BLaER1 treated with 17β-estradiol and CSF1 and Interleukin-3, amounts not matched to agents 10 nM and 100 nM (cell line): ENCODE results near the gene NOP10.
A peak's percentile ranks its signal among the peaks of the same experiment; 100 is the strongest.
"Not testable (repeated sequence)": the region's sequence is repeated elsewhere in the genome, so short reads cannot be mapped to it uniquely, and the experiment has no call there.

Experiments used
- H3K27ac ChIP-seq, 11 experiments: shearing (Covaris generic); formaldehyde crosslinking; 2 replicates each; pipeline ENCODE4 v1.8.1; 2022
- H3K27me3 ChIP-seq, 11 experiments: shearing (Covaris generic); formaldehyde crosslinking; 2 replicates each; pipeline ENCODE4 v1.8.1; 2022
- H3K36me3 ChIP-seq, 11 experiments: shearing (Covaris generic); formaldehyde crosslinking; 2 replicates each; pipeline ENCODE4 v1.8.1; 2022
- H3K4me1 ChIP-seq, 10 experiments: shearing (Covaris generic); formaldehyde crosslinking; 2 replicates each; pipeline ENCODE4 v1.8.1; 2022
- H3K4me2 ChIP-seq, 11 experiments: shearing (Covaris generic); formaldehyde crosslinking; 2 replicates each; pipeline ENCODE4 v1.8.1; 2022
- H3K4me3 ChIP-seq, 10 experiments: shearing (Covaris generic); formaldehyde crosslinking; 2 replicates each; pipeline ENCODE4 v1.8.1; 2022
- H3K9ac ChIP-seq, 11 experiments: shearing (Covaris generic); formaldehyde crosslinking; 2 replicates each; pipeline ENCODE4 v1.8.1; 2022
- H3K9me3 ChIP-seq, 11 experiments: shearing (Covaris generic); formaldehyde crosslinking; replicated peaks in 1 of 11; 2 replicates each; pipeline ENCODE4 v1.8.1; 2022
- H4K20me1 ChIP-seq, 11 experiments: shearing (Covaris generic); formaldehyde crosslinking; 2 replicates each; pipeline ENCODE4 v1.8.1; 2022
- Cebpa-rat ChIP-seq, 11 experiments: shearing (Covaris generic); IDR thresholded peaks; 2 replicates each; pipeline ENCODE4 v1.8.1; 2022

NOP10 gene

DNA sequence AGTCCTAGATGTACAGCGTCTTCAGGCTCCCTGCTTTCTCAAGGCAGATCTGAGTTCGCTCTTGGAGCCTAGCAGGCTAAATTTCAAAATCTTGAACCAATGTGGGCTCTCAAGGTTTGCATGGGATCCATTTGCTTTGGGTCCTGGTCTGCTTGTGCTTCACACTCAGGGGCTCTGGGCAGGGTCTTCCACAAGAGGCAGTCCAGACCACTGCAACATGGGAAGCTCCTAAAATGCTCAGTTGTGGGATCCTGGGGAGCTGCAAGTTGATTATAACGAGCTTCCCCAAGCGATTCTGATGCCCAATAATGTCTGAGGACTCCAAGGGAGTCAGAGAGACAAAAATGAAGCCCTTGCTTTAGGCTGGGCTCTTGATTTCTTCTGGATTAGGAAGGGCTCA, 6.8 kb upstream of the NOP10 start:
- H3K27me3 ChIP-seq: no peaks in the 10 kb centered on the region
- no peaks in the 10 kb centered on the region for H3K4me1 ChIP-seq
- no peaks in the 10 kb centered on the region for H4K20me1 ChIP-seq
- peaks cover 0 to 18% (median 15%) of the 10 kb centered on the region in 11 experiments; a peak in 12 of 22 replicates for H3K36me3 ChIP-seq
- no peak overlapping the region for H3K27ac ChIP-seq
- H3K4me3 ChIP-seq: no peak overlapping the region
- TF ChIP-seq Cebpa-rat (IDR thresholded peaks at IDR 0.05): no peak
- H3K4me2 ChIP-seq: no peak overlapping the region
- H3K9me3 ChIP-seq: no peaks in the 10 kb centered on the region
- no peak overlapping the region for H3K9ac ChIP-seq

DNA sequence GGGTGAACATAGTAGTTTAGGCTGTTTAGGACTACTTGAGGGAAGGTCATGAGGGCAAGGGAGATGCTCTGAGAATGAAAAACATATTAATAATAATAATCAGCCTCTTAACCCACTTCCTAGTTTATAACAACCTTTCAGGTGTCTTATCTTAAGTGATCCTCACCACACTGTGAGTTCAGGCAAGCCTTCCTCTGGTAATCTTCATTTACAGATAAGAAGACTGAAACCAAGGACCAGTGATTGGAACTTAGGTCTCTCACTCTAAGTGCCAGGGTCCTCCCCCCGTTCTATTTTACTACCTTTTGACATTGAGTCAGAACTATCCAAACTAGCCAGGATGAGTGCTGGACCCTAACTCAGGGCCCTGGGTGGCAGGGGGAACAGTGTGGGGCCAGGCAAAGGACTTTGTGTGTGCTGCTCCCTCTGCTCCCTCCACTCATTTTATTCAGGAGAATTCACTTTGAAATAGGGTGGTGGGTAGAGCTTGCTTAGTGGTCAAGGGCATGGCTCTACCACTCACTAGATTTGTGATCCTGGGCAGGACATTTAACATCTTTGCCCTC, 5.9 kb upstream of the NOP10 start:
- no peak for TF ChIP-seq Cebpa-rat (IDR thresholded peaks at IDR 0.05)

GRCh38 chr15:34347951-34348638, 5.2 kb upstream of the NOP10 start:
- H3K27me3 ChIP-seq: no peaks in the 10 kb centered on the region
- no peak for TF ChIP-seq Cebpa-rat (IDR thresholded peaks at IDR 0.05)
- no peak overlapping the region for H3K4me2 ChIP-seq
- no peak overlapping the region for H3K4me3 ChIP-seq
- H3K9me3 ChIP-seq: no peaks in the 10 kb centered on the region
- no peaks in the 10 kb centered on the region for H3K4me1 ChIP-seq
- H3K36me3 ChIP-seq: peaks cover 0 to 1% (median 0%) of the 10 kb centered on the region in 11 experiments; a peak in 1 of 22 replicates
- no peaks in the 10 kb centered on the region for H4K20me1 ChIP-seq
- no peak overlapping the region for H3K9ac ChIP-seq
- H3K27ac ChIP-seq: no peak overlapping the region

More for the DNA sequence above, 5.9 kb upstream of the NOP10 start:
- Histone ChIP-seq H3K27me3 (no peaks in the 10 kb centered on the region), H3K36me3 (peaks cover 0 to 8% (median 6%) of the 10 kb centered on the region in 11 experiments; a peak in 7 of 22 replicates), H3K9me3 (no peaks in the 10 kb centered on the region), H4K20me1 (no peaks in the 10 kb centered on the region), H3K4me3 (no peak overlapping the region), H3K4me1 (no peaks in the 10 kb centered on the region), H3K9ac (no peak overlapping the region), H3K4me2 (no peak overlapping the region), H3K27ac (no peak overlapping the region)

GRCh38 chr15:34342213-34342736, 661 bp downstream of the NOP10 start:
- H3K36me3 ChIP-seq: peaks cover 21 to 37% (median 33%) of the 10 kb centered on the region in 11 experiments
- H3K9ac ChIP-seq: peak overlapping the region; percentile 81 to 95 (median 91)
- H3K9me3 ChIP-seq: peaks cover 0 to 10% (median 0%) of the 10 kb centered on the region in 11 experiments; a peak in 6 of 22 replicates
- peaks cover 40 to 43% (median 41%) of the 10 kb centered on the region in 10 experiments for H3K4me1 ChIP-seq
- H3K27ac ChIP-seq: peak overlapping the region; percentile 68 to 94 (median 90)
- peaks cover 0 to 15% (median 0%) of the 10 kb centered on the region in 11 experiments; a peak in 5 of 22 replicates for H4K20me1 ChIP-seq
- peak overlapping the region; percentile 77 to 100 (median 88) for H3K4me3 ChIP-seq
- peak overlapping the region; percentile 69 to 99 (median 95) for H3K4me2 ChIP-seq
- H3K27me3 ChIP-seq: not testable (repeated sequence)

DNA sequence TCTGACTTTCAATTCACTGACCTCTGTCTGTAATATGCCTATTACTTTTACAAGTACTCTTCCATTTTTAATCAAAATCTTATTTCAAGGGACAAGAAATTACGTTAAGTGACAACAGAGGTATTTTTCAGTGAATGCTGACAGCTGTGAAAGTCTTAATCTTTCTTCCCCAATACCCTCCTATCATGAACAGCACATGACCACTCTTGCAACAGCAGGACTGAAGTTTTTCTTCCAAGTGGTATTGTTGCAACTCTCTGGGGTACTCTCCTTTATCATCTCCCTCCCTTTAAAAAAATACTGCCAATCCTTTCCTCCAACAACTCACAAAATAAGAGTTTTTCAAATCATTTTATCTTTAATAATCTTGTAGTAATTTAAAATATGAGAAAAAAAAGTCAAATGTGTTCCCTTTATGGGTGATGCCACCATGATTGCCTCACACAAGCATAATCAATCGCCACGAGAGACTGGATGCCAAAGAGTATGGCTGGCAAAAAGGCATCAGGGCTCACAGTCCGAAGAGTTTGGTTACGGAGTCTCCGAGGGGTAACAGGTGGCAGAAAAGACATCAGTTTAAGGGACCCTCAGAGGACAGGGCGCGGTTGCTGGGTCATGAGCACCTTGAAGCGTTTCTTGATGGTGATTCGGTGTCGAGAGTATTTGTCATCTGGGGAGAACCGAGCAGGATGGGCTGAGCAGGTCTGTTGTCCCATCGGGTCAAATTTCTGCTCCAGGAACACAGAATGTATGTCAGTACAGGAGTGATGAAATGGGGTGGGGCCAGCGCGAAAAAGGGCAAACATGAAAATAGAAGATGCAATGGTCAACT, 1.3 kb downstream of the NOP10 start:
- Histone ChIP-seq H3K4me3 (peak overlapping the region; percentile 77 to 100 (median 88)), H3K9ac (peak overlapping the region; percentile 81 to 95 (median 91); a peak in 19 of 22 replicates)

DNA sequence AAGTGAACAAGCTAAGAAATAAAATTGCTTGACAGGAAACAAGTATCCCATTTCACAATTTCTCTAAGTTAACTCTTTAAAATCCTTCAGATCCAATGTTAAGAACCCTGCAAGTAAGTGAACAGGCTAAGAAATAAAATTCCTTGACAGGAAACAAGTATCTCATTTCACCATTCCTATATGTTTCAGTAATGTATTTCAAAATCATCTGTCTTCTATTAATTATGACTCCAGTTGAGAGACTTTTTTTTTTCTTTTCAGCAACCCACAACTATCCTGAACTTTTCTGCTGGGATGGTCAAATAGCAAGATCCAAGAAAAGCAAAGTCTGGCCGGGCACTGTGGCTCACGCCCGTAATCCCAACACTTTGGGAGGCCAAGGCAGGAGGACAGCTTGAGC, 3.0 kb downstream of the NOP10 start:
- peaks cover 21 to 37% (median 33%) of the 10 kb centered on the region in 11 experiments for H3K36me3 ChIP-seq
- peak overlapping the region in 9 of 10 experiments; percentile 2 to 100 (median 31); a peak in 13 of 20 replicates for H3K4me3 ChIP-seq
- peak overlapping the region in 8 of 11 experiments; percentile 8 to 96 (median 26); a peak in 10 of 22 replicates for H3K27ac ChIP-seq
- H3K4me2 ChIP-seq: peak overlapping the region; percentile 87 to 99 (median 95)
- H3K27me3 ChIP-seq: no peaks in the 10 kb centered on the region
- TF ChIP-seq Cebpa-rat (IDR thresholded peaks at IDR 0.05): no peak
- peak overlapping the region in 10 of 11 experiments; percentile 27 to 61 (median 50); a peak in 15 of 22 replicates for H3K9ac ChIP-seq
- H3K9me3 ChIP-seq: peaks cover 0 to 10% (median 0%) of the 10 kb centered on the region in 11 experiments; a peak in 6 of 22 replicates
- H3K4me1 ChIP-seq: peaks cover 47 to 61% (median 51%) of the 10 kb centered on the region in 10 experiments
- H4K20me1 ChIP-seq: peaks cover 0 to 15% (median 0%) of the 10 kb centered on the region in 11 experiments; a peak in 5 of 22 replicates

More for the DNA sequence above, 1.3 kb downstream of the NOP10 start:
- H3K36me3 ChIP-seq: peaks cover 21 to 37% (median 33%) of the 10 kb centered on the region in 11 experiments
- TF ChIP-seq Cebpa-rat (IDR thresholded peaks at IDR 0.05): no peak
- no peaks in the 10 kb centered on the region for H3K27me3 ChIP-seq
- H3K27ac ChIP-seq: peak overlapping the region in 10 of 11 experiments; percentile 84 to 94 (median 90); a peak in 20 of 22 replicates
- peak overlapping the region; percentile 69 to 99 (median 95) for H3K4me2 ChIP-seq
- peaks cover 0 to 15% (median 0%) of the 10 kb centered on the region in 11 experiments; a peak in 5 of 22 replicates for H4K20me1 ChIP-seq
- peaks cover 0 to 10% (median 0%) of the 10 kb centered on the region in 11 experiments; a peak in 6 of 22 replicates for H3K9me3 ChIP-seq
- H3K4me1 ChIP-seq: peaks cover 42 to 47% (median 46%) of the 10 kb centered on the region in 10 experiments

DNA sequence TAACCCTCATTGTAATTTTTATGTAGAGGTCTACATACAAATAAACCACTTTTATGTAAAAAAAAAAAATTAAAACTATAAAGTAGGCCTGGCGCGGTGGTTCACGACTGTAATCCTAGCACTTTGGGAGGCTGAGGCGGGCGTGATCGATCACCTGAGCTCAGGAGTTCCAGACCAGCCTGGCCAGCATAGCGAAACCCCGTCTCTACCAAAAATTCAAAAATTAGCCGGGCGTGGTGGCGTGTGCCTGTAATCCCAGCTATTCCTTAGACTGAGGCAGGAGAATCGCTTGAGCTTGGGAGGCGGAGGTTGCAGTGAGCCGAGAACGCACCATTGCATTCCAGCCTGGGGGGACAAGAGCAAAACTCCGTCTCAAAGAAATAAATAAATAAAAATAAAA, 4.6 kb downstream of the NOP10 start:
- H3K27me3 ChIP-seq: no peaks in the 10 kb centered on the region
- no peak for TF ChIP-seq Cebpa-rat (IDR thresholded peaks at IDR 0.05)
- H3K9me3 ChIP-seq: peaks cover 0 to 10% (median 0%) of the 10 kb centered on the region in 11 experiments; a peak in 6 of 22 replicates
- H3K27ac ChIP-seq: peak overlapping the region in 9 of 11 experiments; percentile 9 to 98 (median 94); a peak in 17 of 22 replicates
- H3K9ac ChIP-seq: peak overlapping the region; percentile 90 to 96 (median 94); a peak in 19 of 22 replicates
- peaks cover 21 to 37% (median 33%) of the 10 kb centered on the region in 11 experiments for H3K36me3 ChIP-seq
- H3K4me3 ChIP-seq: peak overlapping the region; percentile 80 to 97 (median 86); a peak in 19 of 20 replicates
- peaks cover 47 to 77% (median 59%) of the 10 kb centered on the region in 10 experiments for H3K4me1 ChIP-seq
- peak overlapping the region; percentile 87 to 99 (median 95) for H3K4me2 ChIP-seq
- H4K20me1 ChIP-seq: peaks cover 0 to 15% (median 0%) of the 10 kb centered on the region in 11 experiments; a peak in 5 of 22 replicates
